ENCODE data around the gene KIF22.

GRCh38 chr16:29815793-29816693, 25.5 kb downstream of the KIF22 start, which contains the start of gene PAGR1:
- TF ChIP-seq POLR2A (IDR thresholded peaks at IDR 0.05) (peak; percentile 19), CTCF (IDR thresholded peaks at IDR 0.05) (peak; percentile 72 to 91 (median 76))
